ACHN (cell line): Measurements from ENCODE around the gene LCN15.

Experiments
- DNase-seq: peaks from one replicate; pipeline ENCODE4 v3.0.0-alpha.2; 2015
- in situ Hi-C: cut with HindIII; loops from 2 replicates; pipeline ENCODE4 v1.10.0; 2017; ENCODE audit warnings: low sequenced_read_pairs, low pct_ligation_motif_present, low pct_unique_long_range_greater_than_20kb

The LCN15 gene

GRCh38 chr9:136747161-136748060, 16.9 kb downstream of the LCN15 start:
- no peak for DNase-seq
- in situ Hi-C loops = no loop called here

GRCh38 chr9:136746621-136747020, 17.7 kb downstream of the LCN15 start:
- in situ Hi-C loops = no loop called here
- no peak for DNase-seq

GRCh38 chr9:136746155-136746490, 18.2 kb downstream of the LCN15 start:
- in situ Hi-C loops = no loop called here
- DNase-seq = no peak

DNA sequence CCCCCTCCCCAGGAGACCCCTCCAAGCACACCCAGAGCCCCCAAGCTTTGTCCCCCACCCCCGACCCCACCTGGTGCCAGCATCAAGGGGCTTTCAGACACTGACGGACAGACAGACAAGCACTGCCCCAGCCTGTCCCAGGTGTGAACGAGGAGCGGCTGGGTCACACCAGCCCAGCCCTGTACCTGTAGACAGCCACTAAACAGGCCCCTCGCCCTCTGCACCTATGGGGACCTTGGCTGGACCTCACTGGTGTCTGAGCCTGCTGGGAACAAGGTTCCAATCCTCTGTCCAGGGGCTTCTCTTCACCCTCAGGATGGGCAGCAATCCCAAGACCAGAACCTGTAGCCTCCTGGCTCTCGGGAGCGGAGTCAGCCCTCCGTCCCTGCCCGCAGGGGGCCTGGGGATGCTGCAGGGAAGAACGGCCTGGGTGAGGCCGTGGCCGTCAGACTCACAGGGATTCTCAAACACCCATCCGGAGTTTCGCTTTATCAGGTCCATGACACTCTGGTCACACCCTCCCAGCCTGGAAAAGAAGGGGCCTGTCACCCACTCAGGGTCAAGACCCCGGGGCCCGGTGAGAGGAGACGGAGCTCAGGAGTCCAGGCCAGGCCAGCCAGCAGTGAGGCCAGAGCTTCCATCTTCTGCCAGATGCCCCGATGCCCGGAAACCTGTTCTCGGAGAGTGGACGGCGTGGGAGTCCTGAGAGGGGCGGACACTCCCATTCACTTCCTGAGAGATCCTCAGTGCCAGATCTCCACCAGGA, 18.7 kb downstream of the LCN15 start:
- DNase-seq = no peak
- in situ Hi-C loops = no loop called here

- in situ Hi-C loops = no loop called here
- no peak for DNase-seq
These were observed 19.5 kb downstream of the LCN15 start for GRCh38 chr9:136744773-136745172.

GRCh38 chr9:136743639-136744211, 20.6 kb downstream of the LCN15 start:
- in situ Hi-C loops = no loop called here
- DNase-seq = no peak

GRCh38 chr9:136742591-136743391, 21.5 kb downstream of the LCN15 start, which contains the start of gene LCN10:
TSS of gene LCN10 (minus strand) at chr9:136742940. CDS start at chr9:136742903, 37 bp downstream.
- DNase-seq = peak; percentile 29
- in situ Hi-C loops = no loop called here

DNA sequence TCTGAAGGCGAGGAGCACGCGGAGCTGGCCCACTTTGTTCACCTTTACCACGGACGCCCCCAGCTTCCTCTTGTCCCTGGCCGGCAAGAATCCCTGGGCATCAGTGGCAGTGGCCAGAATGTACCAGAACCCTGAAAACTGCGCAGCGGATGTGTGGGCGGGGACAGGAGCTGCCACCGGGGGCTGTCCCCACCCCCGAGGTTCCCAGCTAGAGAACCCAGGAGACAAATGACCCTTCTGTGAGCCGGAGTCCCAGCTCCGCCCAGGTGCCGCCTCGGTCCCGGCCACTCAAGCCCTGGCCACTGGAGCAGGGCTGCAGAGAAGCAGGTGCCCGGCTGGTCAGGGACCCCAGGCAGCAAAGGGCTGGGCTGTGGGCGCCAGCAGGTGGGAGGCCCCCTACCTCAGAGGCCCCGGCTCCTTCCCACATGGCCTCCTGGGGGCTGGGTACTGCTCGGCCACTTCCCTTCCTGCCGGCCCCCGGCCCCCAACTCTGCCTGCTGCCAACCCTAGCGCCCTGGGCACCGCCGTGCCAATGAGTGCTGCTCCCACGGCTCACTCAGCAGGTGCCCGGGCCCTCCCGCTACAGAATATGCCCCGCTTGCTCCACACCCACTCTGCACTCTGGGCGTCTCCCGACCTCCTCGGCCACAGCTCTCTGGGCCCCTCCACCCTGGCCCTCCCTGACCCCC, 22.3 kb downstream of the LCN15 start:
- DNase-seq = no peak
- in situ Hi-C loops = no loop called here

DNA sequence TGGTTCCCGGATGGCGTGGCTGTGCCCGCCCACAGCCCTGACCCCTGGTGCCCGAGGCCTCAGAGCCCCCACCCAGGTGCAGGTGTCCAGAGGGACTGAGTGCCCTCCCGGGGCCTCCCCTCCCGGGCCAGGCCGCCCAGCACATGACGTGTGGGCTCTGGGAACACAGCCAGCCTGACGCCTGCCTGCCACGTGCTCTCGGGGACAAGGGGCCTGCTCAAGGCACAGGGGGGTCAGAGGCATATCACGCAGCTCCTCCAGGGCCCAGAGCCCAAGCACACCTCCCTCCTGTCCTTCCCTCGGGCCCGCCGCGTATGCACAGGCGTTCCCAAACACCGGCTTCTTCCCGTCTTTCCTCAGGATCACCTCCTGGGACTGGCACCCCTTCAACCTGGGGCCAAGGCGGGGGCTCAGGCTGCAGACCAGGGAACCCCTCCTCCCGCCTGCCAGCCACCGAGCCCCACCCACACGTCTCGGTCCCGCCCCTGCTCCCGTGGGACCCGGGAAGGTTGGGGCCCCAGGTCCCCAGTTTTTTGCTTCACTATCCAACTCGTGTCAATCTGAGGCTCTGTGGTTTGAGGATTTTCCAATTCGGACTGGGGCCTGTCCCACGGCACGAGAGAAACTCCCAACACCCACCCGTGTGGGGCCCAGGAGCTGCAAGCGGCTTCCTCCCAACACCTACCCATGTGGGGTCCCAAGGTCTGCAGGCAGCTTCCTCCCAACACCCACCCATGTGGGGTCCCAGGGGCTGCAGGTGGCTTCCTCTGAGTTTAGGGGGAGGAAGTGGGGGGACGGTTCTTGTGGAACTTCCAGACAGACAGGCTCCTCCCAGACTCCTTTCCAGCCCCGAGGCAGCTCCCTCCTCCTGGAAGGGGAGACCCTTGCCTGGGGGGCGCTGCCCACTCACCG, 23.1 kb downstream of the LCN15 start:
- no peak for DNase-seq
- in situ Hi-C loops = no loop called here

DNA sequence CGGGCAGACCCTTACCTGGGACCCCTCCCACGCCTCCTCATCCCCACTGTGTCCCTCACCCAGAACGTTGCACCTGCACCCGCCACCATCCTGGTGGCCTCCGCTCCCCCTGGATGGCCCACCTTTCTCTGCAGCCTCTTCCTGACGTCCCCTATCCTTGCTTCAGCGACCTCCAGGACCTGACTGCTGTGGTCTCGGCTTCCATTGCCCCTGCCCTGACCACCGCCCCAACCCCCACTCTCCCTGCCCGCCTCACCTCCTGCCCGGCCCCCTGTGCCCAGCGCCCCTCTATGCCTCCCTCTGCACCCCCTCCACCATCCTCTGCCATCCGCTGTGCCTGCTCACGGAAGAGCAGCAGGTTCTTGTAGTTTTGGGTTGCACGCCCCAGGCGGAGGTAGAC, 23.8 kb downstream of the LCN15 start:
- in situ Hi-C loops = no loop called here
- DNase-seq = no peak

GRCh38 chr9:136740069-136740468, 24.2 kb downstream of the LCN15 start:
- in situ Hi-C loops = no loop called here
- no peak for DNase-seq

- no peak for DNase-seq
- in situ Hi-C loops = no loop called here
These were observed 24.8 kb downstream of the LCN15 start for GRCh38 chr9:136739509-136739908.

DNA sequence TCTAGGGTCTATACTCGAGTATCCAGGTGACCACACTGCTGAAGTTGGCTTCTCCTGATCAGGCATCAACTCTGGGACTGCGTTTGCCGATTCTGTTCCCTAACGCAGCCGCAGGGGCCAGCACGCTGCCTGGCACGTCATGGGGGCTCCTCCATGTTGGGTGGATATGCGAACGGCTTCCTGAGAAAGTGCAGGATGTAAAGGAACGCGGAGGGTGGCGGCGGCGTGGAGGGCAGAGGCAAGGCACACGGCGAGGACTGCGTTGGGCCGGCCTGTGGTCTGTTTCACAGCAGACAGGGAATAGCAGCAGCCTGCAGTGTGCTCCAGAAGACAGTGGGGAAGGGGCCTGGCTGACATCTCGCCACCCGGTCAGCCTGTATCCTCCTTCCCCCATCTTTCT, 25.4 kb downstream of the LCN15 start:
- in situ Hi-C loops = no loop called here

DNA sequence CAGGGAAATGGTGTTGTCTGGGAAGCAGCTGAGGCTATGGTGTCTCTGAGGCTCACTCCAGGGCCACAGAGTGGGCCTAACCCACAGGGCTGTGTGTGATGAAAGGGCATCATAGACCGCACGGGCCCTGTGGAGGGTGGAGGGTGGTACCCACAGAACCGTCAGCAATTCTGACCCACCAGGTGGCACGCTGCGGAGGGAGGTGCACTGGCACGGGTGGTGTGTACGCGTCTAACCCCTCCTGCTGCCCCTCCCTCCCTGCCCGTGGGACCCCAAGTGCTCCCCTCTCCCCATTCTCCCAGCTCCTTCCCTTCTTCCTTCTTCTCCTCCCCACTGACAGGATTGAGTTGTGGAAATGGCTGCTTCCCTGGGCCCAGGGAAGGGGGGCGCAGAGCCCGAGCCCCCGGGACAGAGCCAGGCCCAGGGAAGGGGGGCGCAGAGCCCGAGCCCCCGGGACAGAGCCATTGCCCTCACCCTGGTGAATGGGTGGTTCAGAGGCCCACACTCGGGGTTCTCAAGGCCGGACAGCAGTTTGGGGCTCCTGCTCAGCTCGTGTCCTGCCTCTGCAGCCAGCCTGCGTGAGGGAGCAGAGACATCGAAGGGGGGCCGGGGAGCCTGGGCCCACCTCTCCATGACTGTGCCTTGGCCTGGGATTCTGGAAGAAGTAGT, 28.4 kb downstream of the LCN15 start:
- DNase-seq = no peak
- in situ Hi-C loops = no loop called here

More for the DNA sequence above, 25.4 kb downstream of the LCN15 start:
- no peak for DNase-seq

DNA sequence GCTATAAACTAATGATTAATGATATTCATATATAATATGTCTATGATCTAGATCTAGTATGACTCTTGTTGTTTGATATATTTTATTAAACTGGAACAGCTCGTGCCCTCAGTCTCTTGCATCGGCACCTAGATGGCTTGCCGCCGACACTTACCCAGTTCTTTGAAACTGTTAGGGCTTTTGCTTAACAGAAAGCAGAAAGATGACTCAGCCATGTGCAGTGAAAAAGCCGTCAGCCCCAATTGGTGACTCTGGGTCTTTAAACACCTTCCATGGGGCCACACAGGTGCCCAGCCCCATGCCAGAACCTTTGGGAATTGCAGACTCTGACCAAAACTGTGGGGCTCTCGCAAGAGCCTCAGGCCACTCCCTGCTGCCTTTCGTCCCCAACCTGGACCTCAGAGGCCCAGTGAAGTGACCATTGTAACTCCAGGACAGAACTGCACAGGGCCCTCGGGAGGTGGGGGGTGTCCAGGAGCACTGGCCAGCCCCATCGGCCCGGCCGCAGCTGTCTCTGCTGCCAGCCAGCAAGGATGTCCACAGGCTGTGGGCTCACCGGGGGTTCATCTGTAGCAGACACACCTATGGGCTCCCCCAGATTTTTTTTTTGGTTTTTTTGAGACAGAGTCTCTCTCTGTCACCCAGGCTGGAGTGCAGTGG, 29.4 kb downstream of the LCN15 start:
- in situ Hi-C loops = no loop called here
- no peak for DNase-seq

DNA sequence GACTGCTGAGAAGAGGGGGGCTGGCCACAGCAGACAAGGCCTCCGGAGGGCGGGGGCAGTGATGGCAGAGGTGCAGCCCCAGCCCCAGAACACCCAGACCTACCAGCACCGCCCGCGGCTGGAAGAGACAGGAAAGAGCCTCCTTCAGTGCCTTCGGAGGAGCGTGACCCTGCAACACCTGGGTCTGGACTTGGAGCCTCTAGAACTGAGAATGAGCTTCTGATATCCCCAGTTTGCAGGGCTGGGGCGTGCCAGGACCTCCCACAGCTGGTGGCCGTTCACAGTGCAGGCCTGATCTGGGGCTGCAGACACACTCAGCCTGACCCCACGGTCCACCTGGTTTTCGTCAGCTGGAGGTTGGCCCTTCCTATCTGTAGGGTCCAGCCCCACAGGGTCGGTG, 30.7 kb downstream of the LCN15 start:
- no peak for DNase-seq
- in situ Hi-C loops = no loop called here
